Measurements from ENCODE around the gene LRP1. TPM values are rescaled to one million over a fixed set of nuclear protein-coding genes. Genes with fewer than 3 reads are reported as not detected.

Gene LRP1
- total and polyA plus RNA-seq, 3 experiments from 2014 or later, result 0.29 to 2.5 (median 2.3) TPM

Other genes with a start within 250 kb of the LRP1 start
- gene SDR9C7, start 194.1 kb upstream of the LRP1 start, total RNA-seq, result not detected
- not detected for gene SDR9C7, start 194.1 kb upstream of the LRP1 start, polyA plus RNA-seq
- gene RDH16, start 170.9 kb upstream of the LRP1 start, total RNA-seq, result under 1 TPM; 0.13 to 0.31 TPM
- 0.20 TPM for gene RDH16, start 170.9 kb upstream of the LRP1 start, polyA plus RNA-seq
- gene ZBTB39, start 121.9 kb upstream of the LRP1 start, total RNA-seq, result 1 to 10 TPM; 9.1 to 9.3 TPM
- 2.0 TPM for gene ZBTB39, start 121.9 kb upstream of the LRP1 start, polyA plus RNA-seq
- not detected for gene TAC3, start 112.0 kb upstream of the LRP1 start, total RNA-seq
- not detected for gene TAC3, start 112.0 kb upstream of the LRP1 start, polyA plus RNA-seq
- gene MYO1A, start 78.4 kb upstream of the LRP1 start, total RNA-seq, result under 1 TPM; 0.51 to 0.70 TPM
- 0.40 TPM for gene MYO1A, start 78.4 kb upstream of the LRP1 start, polyA plus RNA-seq
- 10 to 100 TPM; 50.5 to 50.9 TPM for gene NEMP1, start 49.7 kb upstream of the LRP1 start, total RNA-seq
- gene NEMP1, start 49.7 kb upstream of the LRP1 start, polyA plus RNA-seq, result 3.8 TPM
- gene NAB2, start 39.4 kb upstream of the LRP1 start, total RNA-seq, result 10 to 100 TPM; 37.7 to 40.1 TPM
- 1.6 TPM for gene NAB2, start 39.4 kb upstream of the LRP1 start, polyA plus RNA-seq
- 100 to 1,000 TPM; 262 to 265 TPM for gene STAT6, start 17.1 kb upstream of the LRP1 start, total RNA-seq
- 82.8 TPM for gene STAT6, start 17.1 kb upstream of the LRP1 start, polyA plus RNA-seq
- not detected for gene LRP1-AS, start 19.1 kb downstream of the LRP1 start, total RNA-seq
- gene LRP1-AS, start 19.1 kb downstream of the LRP1 start, polyA plus RNA-seq, result not detected
- gene NXPH4, start 88.3 kb downstream of the LRP1 start, total RNA-seq, result under 1 TPM; 0.22 to 0.47 TPM
- not detected for gene NXPH4, start 88.3 kb downstream of the LRP1 start, polyA plus RNA-seq
- 100 to 1,000 TPM; 349 to 352 TPM for gene SHMT2, start 101.2 kb downstream of the LRP1 start, total RNA-seq
- 34.7 TPM for gene SHMT2, start 101.2 kb downstream of the LRP1 start, polyA plus RNA-seq
- 1 to 10 TPM in 1 of 2 experiments, under 1 TPM in 1; 0.96 to 1.4 TPM for gene STAC3, start 122.7 kb downstream of the LRP1 start, total RNA-seq
- not detected for gene STAC3, start 122.7 kb downstream of the LRP1 start, polyA plus RNA-seq

Data from CD8-positive, alpha-beta memory T cell (primary cell).